Measurements from ENCODE around the gene ANKRD40CL. TPM values are rescaled to one million over a fixed set of nuclear protein-coding genes. Genes with fewer than 3 reads are reported as not detected.
"Not testable (repeated sequence)": the region's sequence is repeated elsewhere in the genome, so short reads cannot be mapped to it uniquely, and the experiment has no call there.

The ANKRD40CL gene
- total and polyA plus RNA-seq, 7 donors, result 60.4 to 234 (median 191) TPM; not detected in 4

GRCh38 chr17:50808413-50808812 is 41.1 kb upstream of the ANKRD40CL start:
- no peaks in the 10 kb centered on the region for H3K27me3 ChIP-seq
- no peak overlapping the region for H3K4me3 ChIP-seq
- no peak overlapping the region for H3K27ac ChIP-seq
- DNase-seq, result no peak
- TF ChIP-seq EP300 (IDR thresholded peaks at IDR 0.05) (no peak), POLR2A (IDR thresholded peaks at IDR 0.05) (no peak), POLR2AphosphoS5 (IDR thresholded peaks at IDR 0.05) (no peak)
- TF ChIP-seq, protein P1, sequence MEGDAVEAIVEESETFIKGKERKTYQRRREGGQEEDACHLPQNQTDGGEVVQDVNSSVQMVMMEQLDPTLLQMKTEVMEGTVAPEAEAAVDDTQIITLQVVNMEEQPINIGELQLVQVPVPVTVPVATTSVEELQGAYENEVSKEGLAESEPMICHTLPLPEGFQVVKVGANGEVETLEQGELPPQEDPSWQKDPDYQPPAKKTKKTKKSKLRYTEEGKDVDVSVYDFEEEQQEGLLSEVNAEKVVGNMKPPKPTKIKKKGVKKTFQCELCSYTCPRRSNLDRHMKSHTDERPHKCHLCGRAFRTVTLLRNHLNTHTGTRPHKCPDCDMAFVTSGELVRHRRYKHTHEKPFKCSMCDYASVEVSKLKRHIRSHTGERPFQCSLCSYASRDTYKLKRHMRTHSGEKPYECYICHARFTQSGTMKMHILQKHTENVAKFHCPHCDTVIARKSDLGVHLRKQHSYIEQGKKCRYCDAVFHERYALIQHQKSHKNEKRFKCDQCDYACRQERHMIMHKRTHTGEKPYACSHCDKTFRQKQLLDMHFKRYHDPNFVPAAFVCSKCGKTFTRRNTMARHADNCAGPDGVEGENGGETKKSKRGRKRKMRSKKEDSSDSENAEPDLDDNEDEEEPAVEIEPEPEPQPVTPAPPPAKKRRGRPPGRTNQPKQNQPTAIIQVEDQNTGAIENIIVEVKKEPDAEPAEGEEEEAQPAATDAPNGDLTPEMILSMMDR (IDR thresholded peaks at IDR 0.05), result no peak
- H3K36me3 ChIP-seq, result no peaks in the 10 kb centered on the region
- intact Hi-C loops (cut with DNase I), result no loop called here
- H3K9me3 ChIP-seq, result no peaks in the 10 kb centered on the region
- WGBS, 2 donors, result 93 to 95% methylated on average over 7 of the region's 7 CpGs
- no peaks in the 10 kb centered on the region for H3K4me1 ChIP-seq

- no peaks in the 10 kb centered on the region for H3K27me3 ChIP-seq
- H3K27ac ChIP-seq, result no peak overlapping the region
- 90 to 91% methylated on average over 5 of the region's 5 CpGs for WGBS, 2 donors
- TF ChIP-seq POLR2A (IDR thresholded peaks at IDR 0.05) (no peak), POLR2AphosphoS5 (IDR thresholded peaks at IDR 0.05) (no peak), EP300 (IDR thresholded peaks at IDR 0.05) (no peak)
- TF ChIP-seq, protein P1 (IDR thresholded peaks at IDR 0.05), result no peak
- DNase-seq, result no peak
- H3K9me3 ChIP-seq, result no peaks in the 10 kb centered on the region
- H3K36me3 ChIP-seq, result no peaks in the 10 kb centered on the region
- H3K4me3 ChIP-seq, result no peak overlapping the region
- intact Hi-C loops (cut with DNase I), result no loop called here
- H3K4me1 ChIP-seq, result no peaks in the 10 kb centered on the region
These were observed 40.4 kb upstream of the ANKRD40CL start for GRCh38 chr17:50807675-50808074.

DNA sequence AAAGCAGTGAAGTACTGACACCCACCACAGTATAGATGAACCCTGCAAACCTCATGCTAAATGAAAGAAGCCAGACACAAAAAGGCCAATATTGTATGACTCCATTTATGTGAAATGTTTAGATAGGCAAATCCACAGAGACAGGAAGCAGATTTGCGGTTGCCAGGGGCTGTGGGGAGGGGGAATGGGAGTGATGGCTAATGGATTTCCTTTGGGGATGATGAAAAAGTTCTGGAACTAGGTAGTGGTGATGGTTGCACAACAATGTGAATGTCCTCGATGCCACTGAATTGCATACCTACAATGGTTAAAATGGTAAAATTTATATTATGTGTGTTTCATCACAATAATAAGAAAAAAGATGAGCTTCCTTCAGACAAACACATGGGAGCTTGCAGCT is 39.7 kb upstream of the ANKRD40CL start:
- 74 to 80% methylated on average over 2 of the region's 2 CpGs for WGBS, 2 donors
- intact Hi-C loops (cut with DNase I), result no loop called here
- H3K36me3 ChIP-seq, result no peaks in the 10 kb centered on the region

GRCh38 chr17:50806141-50806643 is 38.9 kb upstream of the ANKRD40CL start:
- Histone ChIP-seq H3K9me3 (no peaks in the 10 kb centered on the region), H3K4me3 (no peak overlapping the region), H3K36me3 (no peaks in the 10 kb centered on the region), H3K4me1 (no peaks in the 10 kb centered on the region), H3K27me3 (no peaks in the 10 kb centered on the region), H3K27ac (no peak overlapping the region)
- DNase-seq, result no peak
- TF ChIP-seq POLR2AphosphoS5 (IDR thresholded peaks at IDR 0.05), result no peak
- intact Hi-C loops (cut with DNase I), result no loop called here
- 48 to 71% methylated on average over 11 of the region's 11 CpGs for WGBS, 2 donors

More for the DNA sequence above, 39.7 kb upstream of the ANKRD40CL start:
- Histone ChIP-seq H3K4me3 (no peak overlapping the region), H3K27ac (no peak overlapping the region), H3K4me1 (no peaks in the 10 kb centered on the region), H3K27me3 (no peaks in the 10 kb centered on the region), H3K9me3 (no peaks in the 10 kb centered on the region)
- no peak for DNase-seq
- TF ChIP-seq, protein P1 (IDR thresholded peaks at IDR 0.05), result no peak
- no peak for TF ChIP-seq EP300 (IDR thresholded peaks at IDR 0.05)

DNA sequence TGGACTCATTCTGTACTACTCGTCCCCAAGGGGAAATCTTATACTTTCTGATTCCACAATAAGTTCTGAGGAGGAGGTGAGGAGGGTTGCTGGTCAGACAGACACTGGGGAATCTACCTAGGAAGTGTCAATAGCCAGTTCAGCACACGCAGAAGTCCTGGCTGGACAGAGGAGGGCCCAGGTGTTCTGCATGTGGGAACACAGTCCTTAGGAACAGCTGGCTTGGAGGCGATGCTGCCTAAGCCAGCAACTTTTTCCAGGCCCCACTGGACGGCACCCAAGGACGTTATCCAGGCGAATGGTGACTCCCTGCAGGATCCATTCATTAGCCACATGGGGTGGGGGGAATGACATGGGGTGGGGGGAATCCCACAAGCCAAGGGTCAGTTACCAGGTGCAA is 38.2 kb upstream of the ANKRD40CL start:
- Histone ChIP-seq H3K27me3 (no peaks in the 10 kb centered on the region), H3K4me1 (no peaks in the 10 kb centered on the region), H3K4me3 (no peak overlapping the region), H3K9me3 (no peaks in the 10 kb centered on the region), H3K27ac (no peak overlapping the region), H3K36me3 (no peaks in the 10 kb centered on the region)
- DNase-seq, result no peak
- intact Hi-C loops (cut with DNase I), result no loop called here
- 72 to 86% methylated on average over 6 of the region's 6 CpGs for WGBS, 2 donors
- TF ChIP-seq, protein P1 (IDR thresholded peaks at IDR 0.05), result no peak
- no peak for TF ChIP-seq POLR2AphosphoS5 (IDR thresholded peaks at IDR 0.05)
- no peak for TF ChIP-seq POLR2A (IDR thresholded peaks at IDR 0.05)
- TF ChIP-seq EP300 (IDR thresholded peaks at IDR 0.05), result no peak

GRCh38 chr17:50804749-50805475 is 37.6 kb upstream of the ANKRD40CL start:
- intact Hi-C loops (cut with DNase I); DNase-seq; H3K4me1 ChIP-seq; H3K27me3 ChIP-seq; H3K4me3 ChIP-seq; H3K9me3 ChIP-seq; H3K27ac ChIP-seq; H3K36me3 ChIP-seq: not testable (repeated sequence)
- 92 to 96% methylated on average over 13 of the region's 13 CpGs for WGBS, 2 donors
